GM19193 (cell line): ENCODE results near the gene SUSD6.
A peak's percentile ranks its signal among the peaks of the same experiment; 100 is the strongest.

Source experiments
- POLR2A ChIP-seq: IDR thresholded peaks from 4 replicates; pipeline ENCODE4 v1.6.1; 2011; ENCODE audit not compliant: insufficient read depth, insufficient read length; ENCODE audit errors: extremely low read depth

Gene SUSD6, protein sequence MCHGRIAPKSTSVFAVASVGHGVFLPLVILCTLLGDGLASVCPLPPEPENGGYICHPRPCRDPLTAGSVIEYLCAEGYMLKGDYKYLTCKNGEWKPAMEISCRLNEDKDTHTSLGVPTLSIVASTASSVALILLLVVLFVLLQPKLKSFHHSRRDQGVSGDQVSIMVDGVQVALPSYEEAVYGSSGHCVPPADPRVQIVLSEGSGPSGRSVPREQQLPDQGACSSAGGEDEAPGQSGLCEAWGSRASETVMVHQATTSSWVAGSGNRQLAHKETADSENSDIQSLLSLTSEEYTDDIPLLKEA

GRCh38 chr14:69611172-69612013 is at the start of gene SUSD6:
SUSD6 (plus strand) TSS chr14:69611596; CDS start chr14:69658593, 46,997 bp downstream.
- TF ChIP-seq POLR2A: peak; percentile 40

GRCh38 chr14:69561893-69562292 is 49.5 kb upstream of the SUSD6 start:
- no peak for TF ChIP-seq POLR2A

- TF ChIP-seq POLR2A: no peak
Observed at GRCh38 chr14:69567563-69567962, 43.8 kb upstream of the SUSD6 start.

- TF ChIP-seq POLR2A: no peak
Observed at GRCh38 chr14:69569859-69570258, 41.5 kb upstream of the SUSD6 start.

DNA sequence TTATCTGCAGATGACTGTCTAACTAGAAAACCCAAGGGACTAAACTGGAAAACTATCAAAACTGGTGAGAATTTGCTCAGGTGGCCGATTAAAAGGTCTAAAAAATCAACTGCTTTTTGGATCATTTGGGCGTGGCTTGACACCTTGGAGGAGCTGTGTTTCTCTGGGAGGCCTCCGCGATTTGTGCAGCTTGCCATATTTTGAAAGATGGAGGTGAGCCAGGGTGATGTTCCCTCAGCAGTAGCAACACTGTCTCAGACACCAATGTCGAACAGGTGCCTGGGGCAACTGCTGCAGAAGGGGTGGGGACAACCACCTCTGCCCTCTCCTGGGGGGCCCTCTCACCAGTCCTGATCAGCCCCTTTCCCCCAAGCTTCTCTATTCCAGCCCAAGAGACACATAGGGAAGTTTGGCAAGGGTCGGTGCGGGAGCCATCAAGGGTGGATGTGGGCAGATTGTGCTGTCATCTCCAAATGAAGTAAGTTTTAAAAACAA is 40.5 kb upstream of the SUSD6 start:
- no peak for TF ChIP-seq POLR2A

- TF ChIP-seq POLR2A: no peak
Observed at GRCh38 chr14:69571449-69572029, 39.9 kb upstream of the SUSD6 start.

DNA sequence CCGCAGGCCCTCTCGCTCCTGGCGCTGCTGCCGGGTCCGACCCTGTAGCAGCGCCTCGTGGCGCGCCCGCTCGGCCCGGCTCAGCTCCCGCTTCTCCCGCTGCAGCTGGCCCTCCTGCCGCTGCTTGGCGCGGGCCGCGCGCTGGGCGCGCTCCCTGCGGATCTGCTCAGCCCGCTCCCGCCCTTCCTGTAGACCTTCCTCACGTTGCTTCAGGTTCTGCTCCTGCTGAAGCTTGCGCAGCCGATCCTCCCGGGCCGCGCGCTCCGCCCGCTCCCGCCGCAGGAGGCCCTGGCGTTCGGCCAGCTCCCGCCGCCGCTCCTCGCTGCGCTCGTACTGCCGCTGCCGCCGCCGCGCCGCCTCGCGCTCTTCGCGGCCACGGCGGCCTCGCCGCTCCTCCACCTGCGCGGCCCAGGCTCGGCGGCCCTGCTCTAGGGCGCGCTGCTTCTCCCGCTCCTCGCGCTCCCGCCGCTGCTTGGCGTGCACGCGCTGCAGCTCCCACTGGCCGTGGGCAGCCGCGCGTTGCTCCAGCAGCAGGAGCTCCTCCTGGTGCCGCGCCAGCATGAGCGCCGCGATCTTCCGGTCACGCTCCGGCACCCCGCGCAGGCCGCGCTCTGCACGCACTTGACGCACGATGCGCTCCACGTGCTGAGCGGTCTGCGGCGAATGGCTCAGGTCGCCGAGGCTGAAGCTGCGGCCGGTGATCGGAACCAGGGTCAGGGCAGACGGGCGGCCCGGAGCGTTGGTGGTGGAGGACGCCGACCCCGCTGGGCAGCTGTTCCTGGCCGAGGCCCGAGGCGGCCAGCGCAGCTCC is 39.2 kb upstream of the SUSD6 start:
- TF ChIP-seq POLR2A: no peak

DNA sequence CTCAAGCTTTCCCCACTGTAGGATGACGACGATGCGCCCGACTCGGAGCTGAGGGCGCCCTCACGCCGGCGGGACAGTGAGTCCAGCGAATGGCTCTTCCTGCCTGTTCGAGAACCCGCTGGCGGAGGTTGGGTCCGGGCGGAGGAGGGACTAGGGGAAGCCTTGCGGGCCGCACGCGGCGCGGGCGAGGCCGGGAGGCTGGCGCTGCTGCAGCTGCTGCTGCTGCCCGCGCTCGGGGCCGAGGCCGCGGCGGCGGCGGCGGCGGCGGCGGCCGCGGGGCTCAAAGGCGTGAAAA is 38.6 kb upstream of the SUSD6 start:
- TF ChIP-seq POLR2A: no peak

- no peak for TF ChIP-seq POLR2A
Observed at GRCh38 chr14:69573205-69573830, 38.1 kb upstream of the SUSD6 start.

GRCh38 chr14:69573831-69574262 is 37.5 kb upstream of the SUSD6 start:
- TF ChIP-seq POLR2A: no peak

GRCh38 chr14:69574263-69574953 is 37.0 kb upstream of the SUSD6 start, which contains the start of gene CCDC177:
CCDC177 (minus strand) TSS chr14:69574871; CDS start chr14:69573622, 1,249 bp downstream.
- no peak for TF ChIP-seq POLR2A

GRCh38 chr14:69574954-69575295 is 36.5 kb upstream of the SUSD6 start:
- TF ChIP-seq POLR2A: no peak

DNA sequence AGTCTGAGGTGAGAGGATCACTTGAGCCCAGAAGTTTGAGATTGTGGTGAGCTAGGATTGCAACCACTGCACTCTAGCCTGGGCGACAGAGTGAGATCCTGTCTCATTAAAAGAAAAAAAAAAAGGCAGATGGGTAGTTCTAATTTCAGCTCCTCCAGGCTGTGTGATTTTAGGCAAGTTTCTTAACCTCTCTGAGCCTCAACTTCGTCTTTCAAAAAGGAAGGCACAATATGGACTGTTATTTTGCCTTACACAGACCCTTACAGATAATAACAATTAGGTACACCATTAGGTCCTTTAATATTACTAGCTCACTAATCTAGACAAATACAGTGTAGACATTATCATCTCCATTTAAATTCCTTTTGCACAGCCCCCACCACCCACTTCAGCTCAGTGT is 31.9 kb upstream of the SUSD6 start:
- TF ChIP-seq POLR2A: no peak
